LNCaP clone FGC (cell line): Measurements from ENCODE around the gene PI4KA.

ENCODE experiments used
- DNase-seq: peaks from one replicate; pipeline ENCODE4 v3.0.0-alpha.2; 2011; ENCODE audit warnings: low read depth
- H3K4me3 ChIP-seq: 2 replicates; pipeline ENCODE4 v1.5.1; 2011; ENCODE audit warnings: mild to moderate bottlenecking, low read depth, low read length, control low read depth
- CTCF ChIP-seq: IDR thresholded peaks from 2 replicates; pipeline ENCODE4 v1.5.1; 2012; ENCODE audit warnings: mild to moderate bottlenecking; ENCODE audit not compliant: control insufficient read depth, insufficient read depth; ENCODE audit errors: extremely low read depth

PI4KA gene

DNA sequence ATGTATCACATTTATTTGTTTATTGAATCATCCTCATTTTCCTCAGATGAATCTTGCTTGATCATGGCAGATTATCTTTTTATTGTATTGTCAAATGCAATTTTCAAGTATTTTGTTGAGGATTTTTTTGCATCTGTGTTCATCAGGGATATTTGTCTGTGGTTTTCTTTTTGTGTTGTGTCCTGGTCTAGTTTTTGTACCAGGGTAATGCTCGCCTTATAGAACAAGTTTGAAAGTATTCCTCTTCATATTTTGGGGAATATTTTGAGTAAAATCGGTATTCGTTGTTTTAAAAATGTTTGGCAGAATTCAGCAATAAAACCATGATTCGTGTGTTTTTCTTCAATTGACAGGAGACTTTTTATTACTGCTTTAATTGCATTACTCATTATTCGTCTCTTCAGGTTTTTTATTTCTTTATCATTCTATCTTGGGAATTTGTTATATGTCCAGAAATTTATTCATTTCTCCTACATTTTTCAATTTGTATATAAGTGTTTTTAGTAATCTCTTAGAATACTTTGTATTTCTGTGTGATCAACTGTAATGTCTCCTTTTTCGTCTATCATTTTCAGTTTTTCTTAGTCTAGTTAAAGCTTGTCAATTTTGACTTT, 198.1 kb downstream of the PI4KA start:
- no peak overlapping the region for H3K4me3 ChIP-seq
- DNase-seq, result no peak
- no peak for TF ChIP-seq CTCF

DNA sequence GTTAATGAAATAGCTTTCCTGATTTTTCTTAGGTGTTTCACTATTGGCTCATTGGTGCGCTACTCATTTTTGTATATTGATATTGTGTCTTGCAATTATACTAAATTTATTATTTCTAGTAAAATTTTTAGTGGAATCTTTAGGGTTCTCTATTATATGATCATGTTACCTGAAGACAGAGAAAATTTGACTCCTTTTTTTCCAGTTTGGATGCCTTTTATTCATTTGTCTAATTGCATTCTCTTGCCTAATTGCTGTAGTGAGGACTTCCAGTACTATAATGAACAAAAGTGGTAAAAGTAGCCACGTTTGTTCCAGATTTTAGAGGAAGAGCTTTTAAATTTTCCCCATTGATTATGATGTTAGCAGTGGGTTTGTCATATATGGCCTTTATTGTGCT, 198.7 kb downstream of the PI4KA start:
- no peak for TF ChIP-seq CTCF
- H3K4me3 ChIP-seq, result no peak overlapping the region

GRCh38 chr22:20659258-20659657, 199.4 kb downstream of the PI4KA start:
- DNase-seq, result no peak
- no peak overlapping the region for H3K4me3 ChIP-seq
- TF ChIP-seq CTCF, result no peak

More for the DNA sequence above, 198.7 kb downstream of the PI4KA start:
- no peak for DNase-seq

- no peak overlapping the region for H3K4me3 ChIP-seq
Measured at GRCh38 chr22:20658433-20659222, 200.0 kb downstream of the PI4KA start.

GRCh38 chr22:20657963-20658362, 200.6 kb downstream of the PI4KA start:
- no peak for DNase-seq
- no peak overlapping the region for H3K4me3 ChIP-seq
- TF ChIP-seq CTCF, result no peak

More at GRCh38 chr22:20658433-20659222, 200.0 kb downstream of the PI4KA start:
- TF ChIP-seq CTCF, result no peak
- DNase-seq, result no peak
